Measurements from ENCODE around the gene ZNF423. TPM values are rescaled to one million over a fixed set of nuclear protein-coding genes. Genes with fewer than 3 reads are reported as not detected.

The ZNF423 gene
- total and polyA plus RNA-seq, 2 of the 13 experiments (the other 11 are each of a cell fraction or from before 2014, with no cell fraction given) = 0.07 to 0.31 TPM

DNA sequence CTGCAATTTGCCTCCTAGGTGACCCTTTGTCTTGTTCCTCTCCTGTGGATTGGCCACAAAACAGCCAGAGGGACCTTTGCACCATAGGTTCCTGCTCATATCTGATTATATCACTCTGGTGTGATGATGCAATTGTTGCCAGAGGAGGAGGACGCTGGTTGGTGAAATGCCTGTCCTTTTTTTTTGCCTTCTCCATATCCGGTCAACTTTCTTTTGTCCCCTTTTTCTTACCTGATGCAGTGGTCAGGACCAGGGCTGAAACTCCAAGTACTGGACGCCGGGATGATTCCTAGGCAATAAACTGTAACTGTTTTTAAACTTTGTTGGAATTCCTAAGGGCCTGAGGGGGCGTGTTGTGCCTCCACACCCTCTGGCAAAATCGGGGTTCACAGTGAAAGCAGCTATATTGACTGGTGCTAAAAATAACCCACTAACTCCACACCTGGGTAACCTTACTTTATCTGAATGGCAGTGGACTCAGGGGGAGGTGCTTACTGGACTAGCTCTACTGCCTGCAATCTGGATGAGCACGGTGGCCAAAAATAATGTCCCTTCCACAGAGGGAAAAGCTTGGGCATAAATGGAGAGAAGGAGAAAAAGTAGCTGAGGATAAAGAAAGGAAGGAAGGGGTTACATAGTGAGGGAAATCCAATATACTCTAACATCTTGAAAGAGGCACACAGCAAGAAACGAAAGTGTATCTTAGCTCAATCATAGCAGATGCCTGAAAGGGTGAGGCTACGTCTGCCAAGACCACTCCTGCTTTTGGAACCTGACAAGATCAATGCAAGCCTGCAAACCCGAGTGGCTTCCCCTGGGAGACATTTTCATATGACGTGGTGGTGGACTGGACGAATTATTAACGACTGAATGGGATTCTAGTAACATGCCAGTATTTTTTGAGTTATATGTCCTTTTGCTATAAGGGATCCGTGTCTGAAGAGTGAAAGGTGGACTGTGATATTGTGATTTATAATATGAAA, 28.4 kb upstream of the ZNF423 start:
- Histone ChIP-seq H3K9me3 (ENCODE audit: low read length) (no peaks in the 10 kb centered on the region), H3K27me3 (ENCODE audit: control insufficient read depth in 1 of 2, insufficient read depth in 2 of 2, low read length in 2 of 2) (peaks cover 0 to 23% of the 10 kb centered on the region in 2 experiments; a peak in 4 of 5 replicates), H2AFZ (ENCODE audit: low read length) (no peak overlapping the region), H3K4me1 (ENCODE audit: insufficient read depth, low read length) (peaks cover 45% of the 10 kb centered on the region), H3K9ac (ENCODE audit: insufficient read depth, low read depth, low read length) (no peak overlapping the region), H3K36me3 (replicated peaks in 1 of 2; ENCODE audit: control insufficient read depth in 1 of 2, insufficient read depth in 2 of 2, low read length in 2 of 2) (no peaks in the 10 kb centered on the region), H3K79me2 (ENCODE audit: insufficient read depth, low read length) (no peaks in the 10 kb centered on the region), H3K4me3 (replicated peaks in 1 of 3; ENCODE audit: insufficient read depth in 1 of 3, low read depth in 2 of 3, low read length in 3 of 3) (peak overlapping the region in 2 of 3 experiments; percentile 9 to 24; a peak in 2 of 6 replicates), H3K4me2 (ENCODE audit: low read depth, low read length) (peak overlapping the region; percentile 71), H4K20me1 (ENCODE audit: insufficient read depth, low read length) (no peaks in the 10 kb centered on the region), H3K27ac (ENCODE audit: extremely low read length, insufficient read depth, low read length) (no peak overlapping the region)
- ChIA-PET CTCF (ENCODE audit: low intra/inter-chr PET ratio, low total read pairs) (no interaction called here), POLR2A (no interaction called here)
- DNase-seq (ENCODE audit: low spot score) = peak; percentile 89
- WGBS (ENCODE audit: low lambda C conversion rate) = 41% methylated on average over 14 of the region's 14 CpGs
- in situ Hi-C loops (cut with HindIII; ENCODE audit: extremely low pct_ligation_motif_present, low pct_unique_long_range_greater_than_20kb) = no loop called here
- no TSS peak for BruUV-seq (replicated peaks)
- peak; percentile 77 for ATAC-seq
- intact Hi-C loops (cut with micrococcal nuclease; ENCODE audit: unreplicated experiment) = no loop called here
- FAIRE-seq = peak; percentile 82
- TF ChIP-seq CEBPB (IDR thresholded peaks at IDR 0.05; ENCODE audit: borderline replicate concordance, low read depth, low read length) (peak; percentile 99), FOSL2 (CRISPR knock-in tag; IDR thresholded peaks at IDR 0.05) (peak; percentile 65), ZSCAN12 (CRISPR knock-in tag; IDR thresholded peaks at IDR 0.05) (no peak), ZNF468 (CRISPR knock-in tag; IDR thresholded peaks at IDR 0.05) (no peak), ZNF501 (CRISPR knock-in tag; IDR thresholded peaks at IDR 0.05) (no peak), PPARG (CRISPR knock-in tag; conservative IDR thresholded peaks at IDR 0.05) (0 out of 2 replicates have a peak, but pooled peaks have one; percentile 37), ZNF672 (CRISPR knock-in tag; IDR thresholded peaks at IDR 0.05) (no peak), CREM (IDR thresholded peaks at IDR 0.05) (peak; percentile 51; the same call in 1 of the 2 replicates), CREM (CRISPR knock-in tag; IDR thresholded peaks at IDR 0.05) (no peak), TBP (CRISPR knock-in tag; IDR thresholded peaks at IDR 0.05) (no peak), SOX6 (IDR thresholded peaks at IDR 0.05) (no peak), SOX6 (CRISPR knock-in tag; IDR thresholded peaks at IDR 0.05) (peak; percentile 80), ETV5 (CRISPR knock-in tag; IDR thresholded peaks at IDR 0.05; ENCODE audit: borderline replicate concordance) (peak; percentile 65; the same call in 1 of the 2 replicates), ATRX (CRISPR knock-in tag; IDR thresholded peaks at IDR 0.05; ENCODE audit: borderline replicate concordance) (no peak), ZNF616 (CRISPR knock-in tag; IDR thresholded peaks at IDR 0.05; ENCODE audit: low read depth) (no peak), ZNF264 (CRISPR knock-in tag; IDR thresholded peaks at IDR 0.05) (no peak), CBX5 (CRISPR knock-in tag; IDR thresholded peaks at IDR 0.05; ENCODE audit: borderline replicate concordance) (peak; percentile 43; the same call in 1 of the 2 replicates)
- TF ChIP-seq, protein P1, sequence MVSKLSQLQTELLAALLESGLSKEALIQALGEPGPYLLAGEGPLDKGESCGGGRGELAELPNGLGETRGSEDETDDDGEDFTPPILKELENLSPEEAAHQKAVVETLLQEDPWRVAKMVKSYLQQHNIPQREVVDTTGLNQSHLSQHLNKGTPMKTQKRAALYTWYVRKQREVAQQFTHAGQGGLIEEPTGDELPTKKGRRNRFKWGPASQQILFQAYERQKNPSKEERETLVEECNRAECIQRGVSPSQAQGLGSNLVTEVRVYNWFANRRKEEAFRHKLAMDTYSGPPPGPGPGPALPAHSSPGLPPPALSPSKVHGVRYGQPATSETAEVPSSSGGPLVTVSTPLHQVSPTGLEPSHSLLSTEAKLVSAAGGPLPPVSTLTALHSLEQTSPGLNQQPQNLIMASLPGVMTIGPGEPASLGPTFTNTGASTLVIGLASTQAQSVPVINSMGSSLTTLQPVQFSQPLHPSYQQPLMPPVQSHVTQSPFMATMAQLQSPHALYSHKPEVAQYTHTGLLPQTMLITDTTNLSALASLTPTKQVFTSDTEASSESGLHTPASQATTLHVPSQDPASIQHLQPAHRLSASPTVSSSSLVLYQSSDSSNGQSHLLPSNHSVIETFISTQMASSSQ (IDR thresholded peaks at IDR 0.05; ENCODE audit: low read depth) = no peak
- TF ChIP-seq, protein P1 (CRISPR knock-in tag; IDR thresholded peaks at IDR 0.05; ENCODE audit: borderline replicate concordance) = peak; percentile 45; the same call in 1 of the 2 replicates
- TF ChIP-seq, protein P2, sequence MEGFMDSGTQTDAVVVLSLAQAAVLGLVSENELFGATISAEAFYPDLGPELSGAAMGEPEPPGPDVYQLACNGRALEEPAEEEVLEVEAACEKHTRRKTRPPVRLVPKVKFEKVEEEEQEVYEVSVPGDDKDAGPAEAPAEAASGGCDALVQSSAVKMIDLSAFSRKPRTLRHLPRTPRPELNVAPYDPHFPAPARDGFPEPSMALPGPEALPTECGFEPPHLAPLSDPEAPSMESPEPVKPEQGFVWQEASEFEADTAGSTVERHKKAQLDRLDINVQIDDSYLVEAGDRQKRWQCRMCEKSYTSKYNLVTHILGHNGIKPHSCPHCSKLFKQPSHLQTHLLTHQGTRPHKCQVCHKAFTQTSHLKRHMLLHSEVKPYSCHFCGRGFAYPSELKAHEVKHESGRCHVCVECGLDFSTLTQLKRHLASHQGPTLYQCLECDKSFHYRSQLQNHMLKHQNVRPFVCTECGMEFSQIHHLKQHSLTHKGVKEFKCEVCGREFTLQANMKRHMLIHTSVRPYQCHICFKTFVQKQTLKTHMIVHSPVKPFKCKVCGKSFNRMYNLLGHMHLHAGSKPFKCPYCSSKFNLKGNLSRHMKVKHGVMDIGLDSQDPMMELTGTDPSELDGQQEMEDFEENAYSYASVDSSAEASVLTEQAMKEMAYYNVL (CRISPR knock-in tag; IDR thresholded peaks at IDR 0.05; ENCODE audit: borderline replicate concordance) = peak; percentile 67; the same call in 1 of the 2 replicates

Measured in HepG2 (cell line).